ENCODE measurements around the gene SMG5. TPM values are rescaled to one million over a fixed set of nuclear protein-coding genes. Genes with fewer than 3 reads are reported as not detected.

The SMG5 gene
- total RNA-seq, 6 experiments from 2014 or later, result 28.1 to 58.8 (median 48.2) TPM

- H3K4me3 ChIP-seq, result no peak overlapping the region
- H3K9me3 ChIP-seq, result no peaks in the 10 kb centered on the region
- DNase-seq, result no peak
- WGBS (ENCODE audit: insufficient coverage, low coverage, low lambda C conversion rate, missing lambda C conversion rate), result 91% methylated on average over 4 of the region's 11 CpGs
- TF ChIP-seq CTCF (IDR thresholded peaks at IDR 0.05) (no peak), POLR2A (IDR thresholded peaks at IDR 0.05) (no peak)
- H3K36me3 ChIP-seq, result peaks cover 0 to 11% (median 3%) of the 10 kb centered on the region in 4 donors
- intact Hi-C loops (cut with DNase I), result loop anchor here (5.0 kb wide), 1 partner anchor 83 kb away; no protein-coding TSS in a partner anchor
- peaks cover 0 to 3% (median 1%) of the 10 kb centered on the region in 4 donors for H3K4me1 ChIP-seq
- ATAC-seq, result no peak
- no peak overlapping the region for H3K27ac ChIP-seq
- H3K27me3 ChIP-seq, result no peaks in the 10 kb centered on the region
These were observed 52.7 kb downstream of the SMG5 start for GRCh38 chr1:156229809-156230472.

GRCh38 chr1:156228501-156228900 is 54.1 kb downstream of the SMG5 start:
- peaks cover 0 to 7% (median 3%) of the 10 kb centered on the region in 4 donors for H3K4me1 ChIP-seq
- TF ChIP-seq POLR2A (IDR thresholded peaks at IDR 0.05) (no peak), CTCF (IDR thresholded peaks at IDR 0.05) (no peak)
- intact Hi-C loops (cut with DNase I), result loop anchor here (5.0 kb wide), 1 partner anchor 81 kb away; no protein-coding TSS in a partner anchor
- no peak overlapping the region for H3K27ac ChIP-seq
- H3K9me3 ChIP-seq, result no peaks in the 10 kb centered on the region
- peaks cover 0 to 13% (median 0%) of the 10 kb centered on the region in 4 donors for H3K36me3 ChIP-seq
- DNase-seq, result no peak
- WGBS (ENCODE audit: insufficient coverage, low coverage, low lambda C conversion rate, missing lambda C conversion rate), result 76% methylated on average over 5 of the region's 7 CpGs
- no peaks in the 10 kb centered on the region for H3K27me3 ChIP-seq
- no peak overlapping the region for H3K4me3 ChIP-seq
- peak in 2 of 4 donors; percentile 4 to 24 for ATAC-seq

- Histone ChIP-seq H3K4me1 (peaks cover 0 to 7% (median 3%) of the 10 kb centered on the region in 4 donors), H3K9me3 (no peaks in the 10 kb centered on the region), H3K27me3 (no peaks in the 10 kb centered on the region), H3K27ac (no peak overlapping the region), H3K4me3 (no peak overlapping the region), H3K36me3 (peaks cover 0 to 20% (median under 1%) of the 10 kb centered on the region in 4 donors)
- 79% methylated on average over 2 of the region's 4 CpGs for WGBS (ENCODE audit: insufficient coverage, low coverage, low lambda C conversion rate, missing lambda C conversion rate)
- TF ChIP-seq CTCF (IDR thresholded peaks at IDR 0.05) (no peak), POLR2A (IDR thresholded peaks at IDR 0.05) (no peak)
- intact Hi-C loops (cut with DNase I), result loop anchor here (5.0 kb wide), 1 partner anchor 79 kb away; no protein-coding TSS in a partner anchor
- DNase-seq (no peak), ATAC-seq (no peak)
These were observed 55.8 kb downstream of the SMG5 start for GRCh38 chr1:156226782-156227181.

- TF ChIP-seq POLR2A (IDR thresholded peaks at IDR 0.05), result no peak
- no peak for TF ChIP-seq CTCF (IDR thresholded peaks at IDR 0.05)
- WGBS (ENCODE audit: insufficient coverage, low coverage, low lambda C conversion rate, missing lambda C conversion rate), result 57% methylated on average over 1 of the region's 2 CpGs
- Histone ChIP-seq H3K27me3 (no peaks in the 10 kb centered on the region), H3K4me3 (no peak overlapping the region), H3K4me1 (peaks cover 0 to 7% (median 3%) of the 10 kb centered on the region in 4 donors), H3K36me3 (peaks cover 0 to 22% (median 4%) of the 10 kb centered on the region in 4 donors), H3K27ac (peak overlapping the region in 1 of 3 donors; percentile 28), H3K9me3 (no peaks in the 10 kb centered on the region)
- no peak for DNase-seq
- ATAC-seq, result no peak
- intact Hi-C loops (cut with DNase I), result loop anchor here (5.0 kb wide), 1 partner anchor 79 kb away; no protein-coding TSS in a partner anchor
These were observed 56.5 kb downstream of the SMG5 start for GRCh38 chr1:156226116-156226538.
